GM12878 (cell line): ENCODE data around the gene HJURP.

ENCODE experiments used
- RAD21 ChIP-seq: IDR thresholded peaks from 2 replicates; pipeline ENCODE4 v1.6.1; 2011; ENCODE audit warnings: mild to moderate bottlenecking, low read depth, low read length, moderate library complexity; ENCODE audit not compliant: insufficient read depth
- ZNF274 ChIP-seq: IDR thresholded peaks from one replicate; pipeline ENCODE4 v1.8.0; 2011; ENCODE audit not compliant: insufficient read length, insufficient read depth

DNA sequence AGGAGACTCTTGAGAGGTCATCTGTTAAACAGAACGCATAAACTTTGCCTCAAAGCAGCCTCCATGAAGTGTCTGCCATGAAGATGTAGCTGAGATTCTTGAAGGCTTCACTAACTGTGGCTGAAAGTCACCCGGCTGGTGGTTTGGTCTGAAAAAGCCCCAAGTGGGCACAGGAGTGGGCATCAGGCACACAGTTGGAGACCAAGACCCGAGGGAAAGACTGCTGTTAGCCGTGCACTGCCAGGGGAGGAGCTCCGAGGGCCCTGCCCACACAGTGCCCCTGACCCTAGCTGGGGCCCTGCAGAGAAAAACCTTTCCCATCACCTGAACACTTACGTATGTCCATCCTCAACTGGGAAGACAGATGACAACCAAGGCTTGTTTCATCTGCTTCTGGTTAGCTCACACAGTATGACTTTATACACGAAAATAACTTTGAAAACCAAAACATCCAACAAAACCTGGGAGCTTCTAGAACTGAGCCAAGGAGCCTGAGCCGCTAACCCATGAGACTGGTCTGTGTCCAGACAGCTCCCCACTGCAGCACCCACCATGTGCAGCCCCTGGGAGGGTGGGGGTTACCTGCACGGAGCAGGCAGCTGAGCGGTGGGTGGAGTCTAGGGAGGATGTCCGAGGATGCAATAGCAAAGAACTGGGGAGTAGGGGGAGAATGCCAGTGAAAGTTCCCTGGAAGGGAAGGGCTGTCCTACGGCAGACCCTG, 15.4 kb downstream of the HJURP start:
- no peak for TF ChIP-seq RAD21
- no peak for TF ChIP-seq ZNF274
